K562 (cell line): ENCODE results near the gene PIK3R2. TPM values are rescaled to one million over a fixed set of nuclear protein-coding genes. Genes with fewer than 3 reads are reported as not detected.
A peak's percentile ranks its signal among the peaks of the same experiment; 100 is the strongest.

Source experiments
- ATAC-seq: fragments of 200-7000 bp; cut with Tn5 transposase; 3 replicates; pipeline ENCODE4 v1.9.1; 2020; ENCODE audit warnings: moderate library complexity
- BruUV-seq: library from RNA; stranded (reverse); fragments of 400-500 nt; replicated peaks from 2 replicates; lab custom pipeline; 2021; lab: Mats Ljungman, UMichigan
- CTCF ChIA-PET: fragments of 300-600 bp; formaldehyde crosslinking; extraction: SDS; loops from one replicate; lab custom pipeline; 2021; ENCODE audit warnings: low intra/inter-chr PET ratio; lab: Yijun Ruan, JAX
- POLR2A ChIA-PET: fragments of 300-600, 350-650 bp; sonication (Branson Sonifier 250); formaldehyde crosslinking; extraction: SDS; loops from one replicate; lab custom pipeline; 2021; ENCODE audit warnings: antibody characterized with exemption, inconsistent platforms; lab: Yijun Ruan, JAX
- DNase-seq, 4 experiments: peaks; one replicate each; pipeline versions ENCODE4 v3.0.0 to v3.0.0-alpha.2; 2011 to 2018; ENCODE audit warnings: low spot score in 3 of 4, mixed read lengths in 3 of 4; ENCODE audit errors: extremely low read depth in 1 of 4
- FAIRE-seq: peaks from 2 replicates; lab custom pipeline; 2011; peaks lifted over from hg19 to GRCh38; lab: Jason Lieb, UNC
- H2AFZ ChIP-seq: 2 replicates; pipeline ENCODE4 v1.6.0; 2011; ENCODE audit warnings: low read depth, low read length, control low read depth, inconsistent platforms
- H3K27ac ChIP-seq: fragments of 200-600 bp; 3 replicates; pipeline ENCODE4 v1.8.0; 2011; ENCODE audit warnings: low read depth, mild to moderate bottlenecking, control low read depth, inconsistent platforms, low read length, moderate library complexity, mixed read lengths; ENCODE audit errors: extremely low read depth
- H3K27me3 ChIP-seq, 2 experiments: fragments of 300-600 bp in 1 of 2; 2 replicates in 1 of 2; 3 replicates in 1 of 2; pipeline versions ENCODE4 v1.6.0 to v1.8.0; 2011; ENCODE audit warnings: inconsistent platforms in 2 of 2, low read length in 2 of 2, mild to moderate bottlenecking in 1 of 2, mixed read lengths in 1 of 2, moderate library complexity in 1 of 2; ENCODE audit not compliant: control insufficient read depth in 2 of 2, insufficient read depth in 2 of 2
- H3K36me3 ChIP-seq: fragments of 300-600 bp; 3 replicates; pipeline ENCODE4 v1.8.0; 2011; ENCODE audit warnings: mild to moderate bottlenecking, low read length, inconsistent platforms; ENCODE audit not compliant: control insufficient read depth, insufficient read depth
- H3K4me1 ChIP-seq, 2 experiments: fragments of 200-600 bp in 1 of 2; replicated peaks in 1 of 2; 2 replicates in 1 of 2; 3 replicates in 1 of 2; pipeline versions ENCODE4 v1.5.1 to v1.8.0; 2011; ENCODE audit warnings: inconsistent platforms in 2 of 2, low read length in 2 of 2, mild to moderate bottlenecking in 1 of 2, mixed read lengths in 1 of 2, moderate library complexity in 1 of 2; ENCODE audit not compliant: control insufficient read depth in 2 of 2, insufficient read depth in 2 of 2
- H3K4me2 ChIP-seq: 2 replicates; pipeline ENCODE4 v1.6.1; 2011; ENCODE audit warnings: low read length, control low read depth, inconsistent platforms, mixed read lengths; ENCODE audit not compliant: insufficient read depth
- H3K4me3 ChIP-seq: fragments of 200-600 bp; sonication (generic), shearing (Covaris generic); 2 replicates; pipeline ENCODE4 v1.5.1; 2016; ENCODE audit warnings: control low read depth, inconsistent platforms
- H3K79me2 ChIP-seq: fragments of 200-600 bp; 3 replicates; pipeline ENCODE4 v1.8.0; 2011; ENCODE audit warnings: low read length, inconsistent platforms; ENCODE audit not compliant: control insufficient read depth, insufficient read depth
- H3K9ac ChIP-seq, 2 experiments: 2 replicates each; pipeline versions ENCODE4 v1.6.0 to v1.6.1; 2011; ENCODE audit warnings: low read depth in 2 of 2, low read length in 2 of 2, control low read depth in 1 of 2, inconsistent platforms in 1 of 2, mild to moderate bottlenecking in 1 of 2, mixed read lengths in 1 of 2; ENCODE audit not compliant: insufficient read depth in 1 of 2
- H3K9me1 ChIP-seq: one replicate; pipeline ENCODE4 v1.6.0; 2011; ENCODE audit warnings: inconsistent platforms, mild to moderate bottlenecking, low read length, moderate library complexity; ENCODE audit not compliant: control insufficient read depth, insufficient read depth
- H3K9me3 ChIP-seq: replicated peaks from 2 replicates; pipeline ENCODE4 v1.5.1; 2011; ENCODE audit warnings: low read depth, low read length, inconsistent platforms; ENCODE audit not compliant: control insufficient read depth, insufficient read depth
- H4K20me1 ChIP-seq: replicated peaks from 2 replicates; pipeline ENCODE4 v1.6.1; 2011; ENCODE audit warnings: low read length, inconsistent platforms, mixed read lengths; ENCODE audit not compliant: control insufficient read depth, insufficient read depth
- CREB3 ChIP-seq: fragments of 450-650 bp; conservative IDR thresholded peaks from 2 replicates; pipeline ENCODE4 v1.6.1; 2016; ENCODE audit warnings: missing genetic modification characterization, low read depth, mild to moderate bottlenecking, missing compliant biosample characterization, moderate library complexity
- ELK3 ChIP-seq: fragments of 450-650 bp; formaldehyde crosslinking; IDR thresholded peaks from 2 replicates; pipeline ENCODE4 v1.4.0; 2020; ENCODE audit warnings: mild to moderate bottlenecking
- HDAC2 ChIP-seq: fragments of 450-650 bp; IDR thresholded peaks from 2 replicates; pipeline ENCODE4 v1.6.1; 2016; ENCODE audit warnings: mild to moderate bottlenecking
- HDAC8 ChIP-seq: fragments of 450-650 bp; IDR thresholded peaks from 2 replicates; pipeline ENCODE4 v1.6.1; 2016; ENCODE audit warnings: mild to moderate bottlenecking, missing genetic modification characterization, moderate library complexity, missing compliant biosample characterization
- HMBOX1 ChIP-seq: sonication (generic); IDR thresholded peaks from 2 replicates; pipeline ENCODE4 v1.6.1; 2016
- KAT8 ChIP-seq: fragments of 450-650 bp; IDR thresholded peaks from 2 replicates; pipeline ENCODE4 v1.6.1; 2016; ENCODE audit warnings: low read depth, mild to moderate bottlenecking
- NR0B1 ChIP-seq: fragments of 450-650 bp; IDR thresholded peaks from one replicate; pipeline ENCODE4 v1.6.1; 2018; ENCODE audit warnings: mild to moderate bottlenecking, moderate library complexity; ENCODE audit not compliant: partially characterized antibody
- ZBTB33 ChIP-seq: sonication (generic); formaldehyde crosslinking; IDR thresholded peaks from 2 replicates; pipeline ENCODE4 v1.8.1; 2023; ENCODE audit warnings: mild to moderate bottlenecking, missing genetic modification reagents
- ZBTB5 ChIP-seq: fragments of 450-650 bp; IDR thresholded peaks from 2 replicates; pipeline ENCODE4 v1.6.1; 2017; ENCODE audit warnings: antibody characterized with exemption
- ZNF212 ChIP-seq: fragments of 450-650 bp; formaldehyde crosslinking; IDR thresholded peaks from 2 replicates; pipeline ENCODE4 v1.4.0; 2020; ENCODE audit warnings: mild to moderate bottlenecking
- ZNF764 ChIP-seq: fragments of 250-450 bp; sonication (Bioruptor Pico); IDR thresholded peaks from 2 replicates; pipeline ENCODE4 v1.4.0; 2020; ENCODE audit warnings: low read depth, mild to moderate bottlenecking, moderate library complexity
- WGBS: fragments of 100-300 bp; shearing (Covaris generic); methylation state at CpG from one replicate; pipeline ENCODE4 v1.1.6; 2016; ENCODE audit warnings: low coverage, mixed read lengths; ENCODE audit not compliant: insufficient coverage; ENCODE audit errors: missing lambda C conversion rate; 5-methylcytosine and 5-hydroxymethylcytosine counted together
- in situ Hi-C: fragments of 300-500 bp; cut with MboI; formaldehyde crosslinking; loops from 4 replicates; pipeline ENCODE4 v1.15.0; 2018; ENCODE audit warnings: inconsistent platforms, mixed read lengths
- intact Hi-C: fragments of 100-400 bp; cut with micrococcal nuclease; formaldehyde crosslinking; loops from 2 replicates; pipeline ENCODE4 v1.14.2; 2022
- polyA plus RNA-seq, 8 experiments: library from polyadenylated mRNA; depleted of rRNA in 4 of 8; stranded (reverse) in 5 of 8; unstranded in 3 of 8; fragments of >200 nt; fragmentation: Nextera tagmentation in 2 of 8; fragmentation: Illumina TruSeq in 1 of 8; extraction: Ambion mirVana in 2 of 8; extraction: Trizol in 1 of 8; gene quantifications; 2 replicates each; pipeline versions ENCODE4 v1.2.1 to v1.2.3, GENCODE V29; 2011 to 2014; ENCODE audit warnings: inconsistent platforms in 1 of 8, missing spikeins in 1 of 8
- total RNA-seq, 7 experiments: library from RNA; depleted of rRNA in 6 of 7; stranded (reverse); fragments of >200 nt in 6 of 7; fragmentation: Illumina TruSeq in 2 of 7; extraction: Trizol in 2 of 7; gene quantifications; 2 replicates each; pipeline versions ENCODE4 v1.2.1 to v1.2.3, GENCODE V29; 2011 to 2021; ENCODE audit warnings: low replicate concordance in 1 of 7

The PIK3R2 gene
- total and polyA plus RNA-seq, 9 of the 15 experiments (the other 6 are each of a cell fraction or from before 2014, with no cell fraction given): 0.39 to 37.9 (median 5.3) TPM

GRCh38 chr19:18171605-18172327, 18.8 kb downstream of the PIK3R2 start:
- no peak for FAIRE-seq
- Histone ChIP-seq H4K20me1 (0 out of 2 replicates have a peak, but pooled peaks cover 4% of the 10 kb centered on the region), H3K4me1 (peaks cover 14 to 35% of the 10 kb centered on the region in 2 experiments), H3K4me2 (no peak overlapping the region), H3K36me3 (peaks cover 51% of the 10 kb centered on the region; the same call in 2 of the 3 replicates), H3K9ac (no peak overlapping the region), H3K4me3 (no peak overlapping the region), H3K9me3 (no peaks in the 10 kb centered on the region), H3K9me1 (no peaks in the 10 kb centered on the region), H3K79me2 (peaks cover 15% of the 10 kb centered on the region), H3K27ac (peak overlapping the region; percentile 37; the same call in 1 of the 3 replicates), H2AFZ (no peak overlapping the region), H3K27me3 (no peaks in the 10 kb centered on the region)
- DNase-seq: peak in 3 of 4 experiments; percentile 42 to 67 (median 66)
- 48% methylated on average over 8 of the region's 8 CpGs for WGBS
- in situ Hi-C loops (no loop called here), intact Hi-C loops (no loop called here)
- ChIA-PET POLR2A (interaction anchor here (0.6 to 1.0 kb wide), 3 partner anchors 16 to 172 kb away, joined by 3 read pairs; no protein-coding TSS in a partner anchor), CTCF (no interaction called here)
- peak; percentile 23 for ATAC-seq
- no TSS peak for BruUV-seq
- TF ChIP-seq KAT8 (no peak), ZBTB5 (no peak), HMBOX1 (no peak), HDAC2 (peak; percentile 58), ZNF212 (no peak), ZBTB33 (peak; percentile 70), HDAC8 (tag) (no peak), ELK3 (CRISPR knock-in tag) (no peak), ZNF764 (CRISPR knock-in tag) (no peak), NR0B1 (no peak), CREB3 (tag) (no peak)
